GM12875 (cell line): ENCODE data around the gene POTEM.
"Not testable (repeated sequence)": the region's sequence is repeated elsewhere in the genome, so short reads cannot be mapped to it uniquely, and the experiment has no call there.

Experiments
- H3K4me3 ChIP-seq: one replicate; pipeline ENCODE4 v1.5.1; 2011; ENCODE audit warnings: low read depth, low read length, control low read depth

POTEM gene

GRCh38 chr14:18967134-18967533 is at the start of gene POTEM:
Gene POTEM (plus strand): TSS chr14:18967434. CDS start chr14:18967486, 52 bp downstream.
- not testable (repeated sequence) for H3K4me3 ChIP-seq

DNA sequence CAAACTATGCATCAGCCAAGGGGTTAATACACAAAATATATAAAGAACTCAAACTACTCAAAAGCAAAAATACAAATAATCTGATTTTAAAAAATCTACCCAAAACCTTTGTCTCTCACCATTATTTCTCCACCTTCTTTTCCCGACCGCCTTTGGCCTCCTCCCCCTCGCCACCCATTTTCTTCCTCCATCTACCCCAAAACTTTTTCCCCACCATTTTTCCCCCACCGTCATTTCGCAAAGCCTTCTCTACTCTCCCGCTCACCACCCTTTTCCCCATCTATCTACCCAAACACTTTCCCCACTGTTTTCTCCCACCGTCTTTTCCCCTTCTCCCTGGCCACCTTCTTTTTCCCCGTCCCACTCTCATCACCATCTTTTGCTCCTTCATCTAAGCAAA is 48.9 kb upstream of the POTEM start:
- H3K4me3 ChIP-seq, result not testable (repeated sequence)

- not testable (repeated sequence) for H3K4me3 ChIP-seq
Measured at GRCh38 chr14:18920052-18920451, 47.2 kb upstream of the POTEM start.

- H3K4me3 ChIP-seq, result not testable (repeated sequence)
Measured at GRCh38 chr14:18921055-18921701, 46.1 kb upstream of the POTEM start.

DNA sequence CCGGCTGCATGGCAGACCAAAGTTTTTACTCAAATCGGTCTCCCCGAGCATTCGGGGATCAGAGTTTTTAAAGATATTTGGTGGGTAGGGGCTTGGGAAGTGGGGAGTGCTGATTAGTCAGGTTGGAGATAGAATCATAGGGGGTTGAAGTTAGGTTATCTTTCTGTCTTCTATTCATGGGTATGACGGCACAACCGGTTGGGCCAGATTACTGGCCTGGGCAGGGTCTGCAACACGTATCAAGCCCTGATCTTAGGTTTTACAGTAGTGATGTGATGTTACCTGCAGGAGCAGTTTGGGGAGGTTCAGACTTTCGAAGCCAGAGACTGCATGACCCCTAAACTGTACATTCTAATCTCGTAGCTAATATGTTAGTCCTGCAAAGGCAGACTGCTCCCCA is 30.4 kb upstream of the POTEM start:
- H3K4me3 ChIP-seq, result not testable (repeated sequence)

DNA sequence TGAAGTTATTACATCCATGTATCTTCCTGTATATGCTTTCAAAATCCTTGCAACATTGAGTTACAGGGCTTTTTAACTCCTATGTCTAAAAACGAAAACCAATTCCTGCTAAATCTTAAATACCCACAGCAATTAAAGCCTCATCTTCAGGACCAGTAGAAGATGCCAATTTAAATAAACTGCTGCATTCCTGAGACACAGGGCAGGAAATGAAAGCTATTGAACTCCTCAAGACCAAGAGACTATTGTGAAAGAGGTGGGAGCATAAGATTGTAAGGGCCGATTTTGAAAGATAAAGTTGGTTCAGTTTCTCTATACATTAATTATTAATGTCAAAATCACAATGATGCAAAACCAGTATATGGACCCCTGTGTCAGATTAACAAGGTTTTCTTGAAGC is 28.5 kb upstream of the POTEM start:
- H3K4me3 ChIP-seq, result not testable (repeated sequence)

DNA sequence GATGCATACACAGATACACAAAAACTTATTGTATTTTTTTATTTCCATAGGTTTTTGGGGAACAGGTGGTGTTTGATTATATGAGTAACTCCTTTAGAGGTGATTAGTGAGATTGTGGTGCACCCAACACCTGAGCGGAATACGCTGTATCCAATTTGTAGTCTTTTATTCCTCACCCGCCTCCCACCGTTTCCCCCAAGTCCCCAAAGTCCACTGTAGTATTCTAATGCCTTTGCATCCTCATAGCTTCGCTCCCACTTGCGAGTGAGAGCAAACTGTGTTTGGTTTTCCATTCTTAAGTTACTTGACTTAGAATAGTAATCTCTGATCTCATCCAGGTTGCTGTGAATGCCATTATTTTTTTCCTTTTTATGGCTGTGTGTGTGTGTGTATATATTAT is 17.3 kb upstream of the POTEM start:
- not testable (repeated sequence) for H3K4me3 ChIP-seq

- not testable (repeated sequence) for H3K4me3 ChIP-seq
Measured at GRCh38 chr14:18953085-18953484, 14.1 kb upstream of the POTEM start.

DNA sequence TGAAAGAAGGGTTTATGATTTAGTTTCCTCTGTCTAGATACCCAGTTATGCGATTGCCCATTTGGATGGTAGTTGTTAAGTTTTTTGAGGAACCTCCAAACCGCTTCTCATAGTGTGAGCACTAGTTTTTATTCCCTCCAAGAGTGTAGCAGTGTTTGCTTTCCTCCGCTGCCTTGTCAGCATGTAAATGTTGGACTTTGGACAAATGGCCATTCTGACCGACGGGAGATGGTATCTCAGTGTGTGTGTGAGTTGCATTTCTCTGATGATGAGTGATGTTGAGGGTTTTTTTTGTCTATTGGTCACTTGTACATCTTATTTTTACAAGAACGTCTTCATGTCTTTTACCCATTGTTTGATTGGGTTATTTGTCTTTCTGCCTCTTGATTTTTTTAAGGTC is 11.4 kb upstream of the POTEM start:
- not testable (repeated sequence) for H3K4me3 ChIP-seq

GRCh38 chr14:18961576-18961975 is 5.7 kb upstream of the POTEM start:
- H3K4me3 ChIP-seq, result not testable (repeated sequence)

GRCh38 chr14:18962143-18962542 is 5.1 kb upstream of the POTEM start:
- not testable (repeated sequence) for H3K4me3 ChIP-seq

- not testable (repeated sequence) for H3K4me3 ChIP-seq
Measured at GRCh38 chr14:18963276-18963675, 4.0 kb upstream of the POTEM start.

GRCh38 chr14:18964878-18965277 is 2.4 kb upstream of the POTEM start:
- H3K4me3 ChIP-seq, result not testable (repeated sequence)

- H3K4me3 ChIP-seq, result not testable (repeated sequence)
Measured at GRCh38 chr14:19002566-19002965, 35.3 kb downstream of the POTEM start.

GRCh38 chr14:19006490-19006889 is 39.3 kb downstream of the POTEM start:
- H3K4me3 ChIP-seq, result not testable (repeated sequence)

DNA sequence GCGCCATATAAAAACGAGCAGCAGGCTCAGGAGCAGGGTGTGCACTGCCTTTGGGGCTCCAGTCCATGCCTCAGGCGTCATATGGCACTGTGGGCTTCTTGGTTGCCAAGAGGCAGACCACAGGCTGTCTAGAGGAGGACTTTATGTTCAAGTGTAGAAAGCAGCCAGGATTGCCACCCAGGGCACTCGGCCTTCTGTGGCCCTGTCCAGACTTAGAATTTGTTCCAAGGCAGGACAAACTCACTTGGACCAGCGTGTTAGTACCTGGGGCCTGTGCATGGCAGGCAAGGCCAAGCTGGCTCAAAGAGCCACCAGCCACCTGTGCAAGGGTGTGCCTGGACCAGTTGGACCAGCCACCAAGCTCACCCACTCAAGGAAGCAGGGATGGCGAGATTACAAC is 40.4 kb downstream of the POTEM start:
- not testable (repeated sequence) for H3K4me3 ChIP-seq

DNA sequence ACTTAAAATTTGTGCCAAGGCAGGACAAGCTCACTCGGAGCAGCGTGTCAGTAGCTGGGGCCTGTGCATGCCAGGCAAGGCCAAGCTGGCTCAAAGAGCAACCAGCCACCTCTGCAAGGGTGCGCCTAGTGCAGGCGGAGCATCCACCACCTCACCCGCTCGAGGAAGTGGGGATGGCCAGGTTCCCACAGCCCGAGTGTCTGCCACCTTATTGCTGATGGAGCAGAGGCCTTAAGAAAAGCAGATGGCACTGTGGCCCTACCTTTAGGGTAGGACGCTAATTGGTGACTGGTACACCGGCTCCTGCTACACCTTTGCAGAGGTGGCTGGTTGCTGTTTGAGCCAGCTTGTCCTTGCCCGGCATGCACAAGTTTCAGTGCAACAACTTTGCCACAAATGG is 43.8 kb downstream of the POTEM start:
- not testable (repeated sequence) for H3K4me3 ChIP-seq

GRCh38 chr14:19011703-19012102 is 44.5 kb downstream of the POTEM start:
- H3K4me3 ChIP-seq, result not testable (repeated sequence)

DNA sequence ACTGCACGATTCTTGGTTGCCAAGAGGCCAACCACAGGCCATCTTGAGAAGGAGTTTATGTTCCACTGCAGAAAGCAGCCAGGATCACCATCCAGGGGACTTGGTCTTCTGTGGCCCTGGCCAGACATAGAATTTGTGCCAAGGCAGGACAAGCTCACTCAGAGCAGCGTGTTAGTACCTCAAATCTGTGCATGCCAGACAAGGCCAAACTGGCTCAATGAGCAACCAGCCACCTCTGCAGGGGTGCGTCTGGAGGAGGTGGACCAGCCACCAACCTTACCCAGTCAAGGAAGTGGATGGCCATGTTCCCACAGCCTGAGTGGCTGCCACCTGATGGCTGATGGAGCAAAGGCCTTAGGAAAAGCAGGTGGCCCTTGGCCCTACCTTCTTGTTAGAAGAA is 48.0 kb downstream of the POTEM start:
- not testable (repeated sequence) for H3K4me3 ChIP-seq

DNA sequence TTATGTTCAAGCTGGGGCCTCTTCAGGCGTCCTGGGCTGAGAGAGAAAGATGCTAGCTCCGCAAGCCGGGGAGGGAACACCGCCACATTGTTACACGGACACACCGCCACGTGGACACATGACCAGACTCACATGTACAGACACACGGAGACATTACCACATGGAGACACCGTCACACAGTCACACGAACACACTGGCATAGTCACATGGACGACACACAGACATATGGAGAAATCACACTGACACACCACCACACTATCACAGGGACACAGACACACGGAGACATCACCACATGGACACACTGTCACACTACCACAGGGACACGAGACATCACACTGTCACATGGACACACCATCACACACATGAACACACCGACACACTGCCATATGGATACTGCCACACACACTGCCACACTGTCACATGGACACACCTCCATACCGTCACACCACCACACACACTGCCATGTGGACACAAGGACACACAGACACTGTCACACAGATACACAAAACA is 57.9 kb downstream of the POTEM start:
- H3K4me3 ChIP-seq, result not testable (repeated sequence)

GRCh38 chr14:19026649-19027351 is 59.6 kb downstream of the POTEM start:
- not testable (repeated sequence) for H3K4me3 ChIP-seq

GRCh38 chr14:19027895-19028294 is 60.7 kb downstream of the POTEM start:
- not testable (repeated sequence) for H3K4me3 ChIP-seq
